Stimulated activated CD8-positive, alpha-beta memory T cell treated with anti-CD3 and anti-CD28 coated beads, Interleukin-7, amount 100 ng/mL, for 1 hour (primary cell): ENCODE measurements around the gene FASTKD1.
A peak's percentile ranks its signal among the peaks of the same experiment; 100 is the strongest.
"Not testable (repeated sequence)": the region's sequence is repeated elsewhere in the genome, so short reads cannot be mapped to it uniquely, and the experiment has no call there.

ENCODE experiments used
- DNase-seq, 2 donors: peaks; one replicate each; pipeline ENCODE4 v3.0.0-alpha.2; 2020; ENCODE audit warnings: low read depth in 2 of 2

The FASTKD1 gene

DNA sequence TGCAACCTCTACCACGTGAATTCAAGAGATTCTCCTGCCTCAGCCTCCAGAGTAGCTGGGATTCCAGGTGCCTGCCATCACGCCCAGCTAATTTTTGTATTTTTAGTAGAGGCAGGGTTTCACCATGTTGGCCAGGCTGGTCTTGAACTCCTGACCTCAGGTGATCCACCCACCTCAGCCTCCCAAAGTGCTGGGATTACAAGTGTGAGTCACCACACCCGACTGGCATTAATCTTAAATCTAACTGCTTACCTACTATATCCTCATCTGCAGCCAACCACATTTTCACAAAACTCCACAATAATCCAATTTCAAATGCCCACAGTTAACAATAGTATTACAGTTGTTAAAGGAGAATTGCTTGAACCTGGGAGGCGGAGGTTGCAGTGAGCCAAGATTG, 2.9 kb downstream of the FASTKD1 start:
- not testable (repeated sequence) for DNase-seq

DNA sequence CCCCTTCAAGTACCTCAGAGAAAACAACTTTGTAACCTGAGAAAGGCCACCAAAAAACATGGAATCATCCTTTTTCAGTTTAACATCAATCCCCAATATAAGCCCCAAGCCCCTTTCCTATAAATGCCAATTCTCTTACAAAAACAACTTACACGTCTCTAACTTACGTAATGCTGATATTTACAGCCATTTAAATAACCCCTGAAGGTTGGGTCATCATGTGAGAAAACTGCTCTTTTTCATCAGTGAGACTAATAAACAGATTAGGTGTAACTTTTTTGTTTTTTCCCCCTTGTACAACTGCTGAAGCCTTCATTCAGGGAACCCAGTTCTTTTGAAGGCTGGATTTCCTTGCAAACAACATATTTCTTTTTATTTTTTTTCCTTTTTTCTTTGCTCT, 3.7 kb downstream of the FASTKD1 start:
- DNase-seq = no peak

DNA sequence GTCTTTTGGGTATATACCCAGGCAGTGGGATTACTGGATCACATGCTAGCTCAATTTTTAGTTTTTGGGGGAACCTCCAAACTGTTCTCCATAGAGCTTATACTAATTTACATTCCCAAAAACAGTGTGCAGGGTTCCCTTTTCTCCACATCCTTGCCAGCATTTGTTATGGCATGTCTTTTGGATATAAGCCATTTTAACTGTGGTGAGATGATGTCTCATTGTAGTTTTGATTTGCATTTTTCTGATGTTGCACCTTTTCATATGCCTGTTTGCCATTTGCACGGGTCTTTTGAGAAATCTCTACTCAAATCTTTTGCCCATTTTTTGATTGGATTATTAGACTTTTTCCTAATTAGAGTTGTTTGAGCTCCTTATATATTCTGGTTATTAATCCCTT, 8.0 kb downstream of the FASTKD1 start:
- DNase-seq = no peak

DNA sequence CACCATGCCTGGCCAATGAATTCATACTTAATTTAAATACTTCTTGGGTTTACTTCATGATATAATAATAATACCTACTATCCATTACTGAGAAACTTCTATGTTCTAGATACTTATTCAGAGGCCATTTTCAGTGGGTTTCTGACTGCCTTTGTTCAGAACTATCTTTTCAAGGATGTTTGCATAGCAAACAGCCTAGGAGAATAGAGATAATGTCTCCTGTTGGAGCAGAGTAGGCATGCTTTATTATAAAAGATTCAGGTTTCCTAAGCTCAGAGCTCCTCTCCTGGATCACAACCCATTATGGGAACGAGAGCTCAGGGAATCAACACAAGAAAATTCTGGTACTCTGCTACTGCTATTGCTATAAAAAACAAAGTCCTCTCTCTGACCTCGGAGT, 11.1 kb downstream of the FASTKD1 start:
- DNase-seq = no peak

DNA sequence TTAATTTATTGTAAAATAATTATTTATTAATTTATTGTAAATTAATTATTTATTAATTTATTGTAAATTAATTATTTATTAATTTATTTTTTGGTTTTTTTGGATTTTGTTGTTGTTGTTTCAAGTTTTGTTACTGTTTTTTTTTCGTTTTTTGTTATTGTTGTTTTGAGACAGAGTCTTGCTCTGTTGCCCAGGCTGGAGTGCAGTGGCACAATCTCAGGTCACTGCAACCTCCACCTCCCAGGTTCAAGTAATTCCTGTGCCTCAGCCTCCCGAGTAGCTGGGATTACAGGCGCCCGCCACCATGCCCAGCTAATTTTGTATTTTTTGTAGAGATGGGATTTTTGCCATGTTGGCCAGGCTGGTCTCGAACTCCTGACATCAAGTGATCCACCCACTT, 11.6 kb downstream of the FASTKD1 start:
- not testable (repeated sequence) for DNase-seq

DNA sequence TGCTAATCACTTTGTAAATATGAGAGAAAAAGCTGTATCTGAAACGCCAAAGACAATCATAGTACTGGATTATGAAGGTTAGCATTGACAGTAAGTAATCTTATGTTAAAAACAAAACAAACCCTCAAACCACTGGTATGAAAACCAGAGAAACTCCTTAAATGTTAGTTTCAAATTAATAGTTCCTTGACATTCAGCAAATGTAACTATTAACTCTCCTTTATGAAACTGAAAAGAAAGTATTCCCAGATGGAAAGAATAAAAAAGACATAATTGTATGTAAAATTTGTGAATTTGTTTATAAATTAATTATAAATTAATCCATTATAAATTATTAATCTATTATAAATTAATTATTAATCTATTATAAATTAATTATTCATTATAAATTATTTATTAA, 12.3 kb downstream of the FASTKD1 start:
- DNase-seq = no peak

DNA sequence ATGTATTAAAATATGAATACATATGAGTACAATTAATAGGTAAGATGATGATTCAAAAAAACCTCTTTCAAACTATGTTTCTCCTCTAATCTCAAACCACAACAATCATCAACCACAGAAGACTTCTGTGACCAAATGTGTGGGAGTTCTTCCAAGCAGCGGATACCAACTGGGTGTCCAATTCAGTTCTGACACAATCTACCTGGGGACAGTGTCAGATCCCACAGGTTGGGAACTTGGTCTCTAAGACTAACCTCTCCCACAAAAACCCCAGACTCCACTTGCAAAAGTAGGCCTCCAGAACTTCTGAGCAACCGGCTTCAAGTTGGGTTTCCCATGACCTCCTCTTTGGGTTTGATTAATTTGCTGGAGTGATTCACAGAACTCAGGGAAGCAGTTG, 26.9 kb downstream of the FASTKD1 start:
- no peak for DNase-seq

DNA sequence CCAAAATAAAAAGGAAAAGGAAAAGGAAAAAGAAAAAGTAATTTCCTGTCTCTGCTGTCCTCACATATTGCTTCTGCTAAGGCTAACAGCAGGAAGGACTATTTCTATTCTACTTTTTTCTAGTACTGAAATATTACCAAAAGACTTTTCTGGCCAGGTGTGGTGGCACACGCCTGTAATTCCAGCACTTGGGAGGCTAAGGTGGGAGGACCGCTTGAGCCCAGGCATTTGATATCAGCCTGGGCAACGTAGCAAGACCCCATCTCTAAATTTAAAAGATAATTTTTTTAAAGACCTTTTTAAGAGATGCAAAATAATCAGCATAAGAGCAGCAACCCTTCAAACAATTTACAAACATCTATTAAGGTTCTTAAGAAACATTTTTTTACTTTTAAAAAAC, 31.2 kb downstream of the FASTKD1 start:
- no peak for DNase-seq

DNA sequence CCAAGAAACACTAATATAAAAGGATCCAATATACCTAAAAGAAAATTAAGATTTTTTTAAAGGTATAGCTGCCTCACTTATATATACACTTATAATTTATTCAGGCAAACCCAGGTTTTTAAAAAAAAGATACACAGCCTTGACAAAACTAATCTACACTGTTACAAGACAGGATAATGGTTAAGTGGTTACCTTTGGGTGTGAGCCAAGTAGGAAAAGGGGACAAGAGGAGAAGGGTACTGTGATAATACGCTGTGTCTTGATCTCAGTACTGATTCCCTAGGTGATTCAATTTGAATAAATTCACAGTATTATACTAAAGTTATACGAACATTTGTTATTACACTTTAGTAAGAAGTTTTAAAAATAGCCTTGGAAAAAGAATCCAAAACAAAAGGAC, 33.5 kb downstream of the FASTKD1 start:
- DNase-seq = no peak

DNA sequence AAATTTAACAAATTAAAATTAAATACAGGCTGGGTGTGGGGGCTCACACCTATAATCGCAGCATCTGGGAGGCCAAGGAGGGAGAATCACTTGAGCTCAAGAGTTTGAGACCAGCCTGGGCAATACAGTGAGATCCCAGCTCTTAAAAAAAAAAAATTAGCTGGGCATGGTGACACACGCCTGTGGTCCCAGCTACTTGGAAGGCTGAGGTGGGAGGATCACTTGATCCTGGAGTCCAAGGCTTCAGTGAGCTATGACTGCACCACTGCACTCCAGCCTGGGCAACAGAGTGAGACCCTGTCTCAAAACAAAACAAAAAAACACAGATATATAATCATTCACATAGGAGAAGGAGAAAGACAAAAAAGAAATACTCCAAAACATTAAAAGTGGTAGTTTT, 34.2 kb downstream of the FASTKD1 start:
- not testable (repeated sequence) for DNase-seq

DNA sequence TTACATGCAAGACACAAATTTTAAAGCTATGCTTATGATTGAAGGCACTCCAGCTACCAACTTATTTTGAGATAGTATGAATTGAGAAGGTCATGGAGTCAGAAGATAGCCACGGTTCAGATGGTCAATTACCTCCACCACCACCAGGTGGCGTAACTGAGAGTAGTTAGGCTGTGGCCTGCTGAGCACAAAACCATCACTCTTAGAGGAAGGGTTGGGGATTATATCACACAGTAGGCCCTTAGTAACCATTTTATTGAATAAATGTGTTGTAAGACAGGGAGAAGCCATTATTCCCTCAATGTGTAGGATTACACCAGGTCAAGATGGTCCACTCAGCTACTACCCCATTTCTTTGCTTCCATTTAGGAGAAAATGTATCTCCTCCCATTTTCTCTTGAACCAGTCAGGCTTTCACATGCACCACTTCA, 45.4 kb downstream of the FASTKD1 start:
- DNase-seq = peak; percentile 31 to 62

DNA sequence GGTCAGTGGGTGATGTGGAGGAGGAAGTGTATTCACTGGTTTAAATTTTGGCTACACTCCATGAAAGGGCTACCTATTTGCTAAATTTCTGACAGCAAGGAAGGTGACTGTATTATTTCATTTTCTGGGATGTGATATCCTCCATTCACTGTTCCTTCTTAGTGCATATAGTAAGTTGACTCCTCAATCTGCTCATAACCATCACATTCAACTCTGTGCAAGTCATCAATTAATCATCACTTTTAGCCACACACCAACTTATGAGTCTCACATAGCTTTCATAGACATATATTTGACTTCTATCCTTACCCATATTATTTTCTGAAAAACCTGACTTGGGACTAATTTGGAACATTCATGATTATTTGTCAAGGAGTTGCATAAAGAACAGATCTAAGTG, 47.2 kb downstream of the FASTKD1 start:
- DNase-seq = no peak

DNA sequence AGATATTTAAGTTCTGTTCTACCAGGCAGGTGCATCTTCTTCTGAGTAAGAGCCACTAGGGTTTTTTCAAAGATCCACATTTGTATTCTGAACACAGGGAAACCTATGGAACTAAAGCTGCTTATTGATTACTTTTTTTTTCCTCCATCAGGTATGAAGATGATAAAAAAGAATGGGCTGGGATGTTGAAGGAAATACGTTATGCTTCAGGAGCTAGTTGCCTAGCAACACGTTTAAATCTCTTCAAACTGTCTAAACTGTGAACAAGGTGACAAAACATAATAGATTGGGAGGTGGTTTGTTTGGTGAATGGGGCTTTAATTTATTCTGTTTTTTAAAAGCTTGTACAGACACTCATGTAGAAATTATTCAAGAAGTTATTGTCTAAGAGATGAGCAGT, 48.2 kb downstream of the FASTKD1 start:
- DNase-seq = no peak

DNA sequence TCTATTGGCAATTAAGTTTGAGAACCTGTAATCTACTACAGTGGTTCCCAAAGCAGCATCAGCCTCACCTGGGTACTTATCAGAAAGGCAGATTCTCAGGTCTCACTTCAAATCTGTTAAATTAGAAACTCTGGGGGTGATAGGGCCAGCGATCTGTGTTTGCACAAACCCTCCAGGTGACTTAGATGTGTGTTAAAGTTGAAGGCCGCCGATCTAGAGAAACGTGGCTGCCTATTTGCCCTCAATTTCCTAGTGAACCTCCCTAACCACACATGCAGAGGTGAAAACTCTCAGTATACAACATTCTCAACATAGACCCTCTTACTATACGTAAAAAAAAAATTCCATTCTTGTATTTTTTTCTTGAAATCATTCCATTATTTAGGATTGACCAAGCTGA, 50.0 kb downstream of the FASTKD1 start:
- DNase-seq = no peak

DNA sequence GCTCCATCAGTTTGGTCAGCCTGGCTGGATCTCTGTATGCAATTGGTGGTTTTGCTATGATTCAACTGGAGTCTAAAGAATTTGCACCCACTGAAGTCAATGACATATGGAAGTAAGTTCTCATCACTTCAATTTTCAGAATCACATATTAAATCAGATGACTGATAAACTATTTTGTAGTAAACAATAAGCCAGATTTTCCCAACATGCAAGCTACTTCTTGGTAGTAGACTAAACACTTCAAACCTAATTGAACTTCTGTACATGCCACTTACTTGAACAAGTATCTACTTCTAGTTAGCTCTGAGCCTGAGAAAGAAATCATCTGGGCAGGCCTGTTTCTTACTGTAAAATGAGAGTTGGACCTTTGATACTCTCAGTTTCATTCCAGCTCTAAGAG, 52.8 kb downstream of the FASTKD1 start:
- DNase-seq = no peak

DNA sequence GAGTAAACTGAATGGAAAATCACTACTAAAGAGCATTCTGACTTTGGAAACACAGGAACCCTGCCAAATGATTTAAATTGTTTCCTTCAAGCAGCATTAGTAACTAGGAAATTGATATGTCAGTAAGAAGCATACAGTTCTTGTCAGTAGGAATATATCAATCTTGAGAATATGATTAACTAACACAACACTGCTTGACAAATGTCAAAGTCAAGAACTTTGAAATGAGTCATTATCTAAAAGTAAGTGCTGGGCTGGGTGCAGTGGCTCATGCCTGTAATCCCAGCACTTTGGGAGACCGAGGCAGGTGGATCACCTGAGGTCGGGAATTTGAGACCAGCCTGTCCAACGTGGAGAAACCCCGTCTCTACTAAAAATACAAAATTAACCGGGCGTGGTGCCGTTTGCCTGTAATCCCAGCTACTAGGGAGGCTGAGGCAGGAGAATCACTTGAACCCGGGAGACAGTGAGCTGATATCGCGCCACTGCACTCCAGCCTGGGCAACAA, 57.1 kb downstream of the FASTKD1 start:
- DNase-seq = not testable (repeated sequence)

DNA sequence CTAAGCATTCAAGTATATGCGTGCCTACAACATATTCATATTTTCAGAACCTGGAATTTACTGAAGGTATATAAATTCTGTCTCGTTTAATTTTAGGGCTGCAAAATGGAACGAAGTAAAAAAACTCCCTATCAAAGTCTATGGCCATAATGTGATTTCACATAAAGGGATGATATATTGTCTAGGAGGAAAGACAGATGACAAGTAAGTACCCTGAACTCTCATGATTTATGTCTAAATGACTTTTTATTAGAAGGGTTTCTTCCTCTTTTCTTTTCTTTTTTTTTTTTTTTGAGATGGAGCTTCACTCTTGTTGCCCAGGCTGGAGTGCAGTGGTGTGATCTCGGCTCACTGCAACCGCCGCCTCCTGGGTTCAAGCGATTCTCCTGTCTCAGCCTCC, 58.9 kb downstream of the FASTKD1 start:
- not testable (repeated sequence) for DNase-seq

DNA sequence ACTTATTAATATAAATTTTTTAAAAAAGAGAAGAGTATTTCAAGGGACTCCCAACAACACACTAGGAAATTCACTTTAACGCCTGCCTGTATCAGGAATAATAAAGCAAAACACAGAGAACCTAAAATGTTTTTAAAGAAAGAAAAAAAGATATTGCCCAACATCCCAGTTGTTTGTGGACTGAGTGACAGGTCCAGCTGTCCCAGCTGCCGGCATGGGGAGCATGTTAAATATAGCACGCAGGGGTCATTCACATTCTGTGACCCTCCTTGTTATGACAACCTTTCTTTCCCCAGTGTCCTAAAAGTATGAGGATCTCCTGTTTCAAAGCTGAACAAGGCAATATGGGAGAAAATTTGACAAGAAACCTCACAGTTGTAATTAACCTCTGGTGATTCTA, 59.7 kb downstream of the FASTKD1 start:
- DNase-seq = no peak

DNA sequence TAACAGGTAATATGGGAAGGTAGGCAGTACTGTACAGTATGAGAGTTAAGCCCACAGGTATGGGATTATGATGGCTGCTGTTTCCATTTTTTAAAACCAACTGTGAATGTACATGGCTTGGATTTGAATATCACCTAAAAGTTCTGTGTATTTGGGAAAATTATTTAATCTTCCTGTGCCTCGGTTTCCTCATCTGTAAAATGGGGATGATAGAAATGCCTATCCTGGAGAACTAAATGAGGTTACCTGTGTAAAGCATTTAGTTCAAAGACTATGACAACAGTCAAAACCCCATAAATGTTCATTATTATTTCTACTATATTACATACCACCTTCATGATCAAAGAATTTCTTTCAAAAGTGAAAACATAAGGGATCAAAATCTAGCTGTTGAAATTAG, 60.6 kb downstream of the FASTKD1 start:
- DNase-seq = no peak

DNA sequence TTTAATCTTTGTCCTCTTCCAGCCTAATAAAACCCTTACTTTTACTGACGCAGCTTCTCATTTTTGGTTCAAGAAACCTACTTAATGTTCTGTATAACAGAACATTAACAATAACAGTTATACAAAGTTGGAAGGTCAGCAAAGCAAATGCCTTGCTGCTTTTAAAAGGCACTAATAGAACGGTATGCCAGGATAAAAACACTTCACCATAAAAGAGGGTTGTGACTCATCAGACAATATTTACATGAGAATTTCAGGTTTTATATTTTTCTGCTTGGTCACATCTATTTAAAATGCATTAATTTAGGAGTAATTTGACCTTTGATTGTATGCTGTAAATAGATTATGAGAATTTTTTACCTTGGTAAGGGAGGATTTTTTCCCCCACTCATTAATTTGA, 61.1 kb downstream of the FASTKD1 start:
- DNase-seq = no peak

DNA sequence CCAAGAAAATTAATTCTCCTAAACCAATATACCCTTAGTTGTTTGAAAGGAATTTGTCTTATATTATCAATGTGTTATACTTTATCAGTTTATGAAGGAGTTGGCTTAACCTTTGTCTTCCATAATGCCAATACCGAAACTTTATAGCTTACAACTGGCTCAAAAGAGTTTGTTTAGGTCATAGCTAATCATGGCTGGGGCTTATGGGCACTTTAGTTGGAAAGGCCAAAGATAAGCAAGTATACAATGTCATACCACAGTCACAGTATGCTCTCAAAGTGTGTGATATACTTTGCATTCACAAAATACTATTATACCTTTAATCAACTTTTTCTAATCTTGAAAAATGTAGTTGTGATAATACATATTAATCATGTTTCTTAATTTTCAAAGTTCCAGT, 61.8 kb downstream of the FASTKD1 start:
- no peak for DNase-seq

DNA sequence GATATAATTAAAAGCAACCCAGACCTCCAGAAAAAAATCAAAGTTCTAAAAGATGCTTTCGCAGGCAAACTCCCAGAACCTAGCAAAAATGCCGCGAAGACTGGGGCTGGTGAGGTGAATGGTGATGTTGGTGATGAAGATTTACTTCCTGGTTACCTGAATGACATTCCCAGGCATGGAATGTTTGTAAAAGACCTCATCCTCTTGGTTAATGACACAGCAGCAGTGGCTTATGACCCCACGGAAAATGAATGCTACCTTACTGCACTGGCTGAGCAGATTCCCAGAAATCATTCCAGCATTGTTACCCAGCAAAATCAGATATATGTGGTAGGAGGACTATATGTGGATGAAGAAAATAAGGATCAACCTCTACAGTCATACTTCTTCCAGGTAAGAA, 63.2 kb downstream of the FASTKD1 start:
- DNase-seq = no peak

DNA sequence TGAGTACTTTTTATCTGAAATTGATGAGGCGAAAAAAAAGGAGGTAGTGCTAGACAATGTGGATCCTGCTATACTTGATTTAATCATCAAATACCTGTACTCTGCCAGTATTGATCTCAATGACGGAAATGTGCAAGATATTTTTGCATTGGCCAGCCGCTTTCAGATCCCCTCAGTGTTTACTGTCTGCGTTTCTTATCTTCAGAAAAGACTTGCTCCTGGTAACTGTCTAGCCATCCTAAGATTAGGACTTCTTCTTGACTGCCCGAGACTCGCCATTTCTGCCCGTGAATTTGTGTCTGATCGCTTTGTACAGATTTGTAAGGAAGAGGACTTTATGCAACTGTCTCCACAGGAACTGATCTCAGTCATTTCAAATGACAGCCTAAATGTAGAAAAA, 63.7 kb downstream of the FASTKD1 start:
- no peak for DNase-seq

DNA sequence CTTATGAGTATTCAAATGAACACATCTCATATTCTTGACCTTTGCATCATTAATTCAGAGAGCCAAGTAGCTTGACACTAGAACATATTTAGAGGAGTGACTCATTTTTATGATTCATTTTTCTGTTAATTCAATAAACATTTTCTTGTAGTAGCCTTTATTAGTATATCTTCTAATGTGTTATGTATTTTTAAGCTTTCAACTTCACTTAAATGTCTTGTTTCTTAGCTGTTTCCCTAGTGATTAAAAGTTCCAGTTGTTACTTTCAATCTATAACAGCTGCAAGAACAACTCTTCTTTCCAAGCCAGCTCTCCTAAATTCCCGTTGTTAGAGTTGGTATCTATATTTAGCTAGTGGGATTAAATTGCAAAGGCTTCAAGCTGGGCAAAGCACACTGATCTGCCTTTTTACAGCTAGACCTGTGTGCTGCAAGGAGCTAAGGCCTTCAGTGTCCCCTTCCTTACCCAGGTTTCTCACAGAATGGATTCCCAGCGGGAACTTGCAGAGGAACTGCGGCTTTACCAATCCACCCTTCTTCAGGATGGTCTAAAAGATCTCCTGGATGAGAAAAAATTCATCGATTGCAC, 64.3 kb downstream of the FASTKD1 start, which contains the start of gene KLHL41:
KLHL41 (plus strand) TSS at position 405 of the 588 bp plus-strand sequence; CDS start at position 482, 77 bp downstream.
- no peak for DNase-seq
